ENCODE results near the gene FGF4.

FGF4 gene

GRCh38 chr11:69807106-69807815 lies 32.1 kb upstream of the FGF4 start:
- DNase-seq = no peak

DNA sequence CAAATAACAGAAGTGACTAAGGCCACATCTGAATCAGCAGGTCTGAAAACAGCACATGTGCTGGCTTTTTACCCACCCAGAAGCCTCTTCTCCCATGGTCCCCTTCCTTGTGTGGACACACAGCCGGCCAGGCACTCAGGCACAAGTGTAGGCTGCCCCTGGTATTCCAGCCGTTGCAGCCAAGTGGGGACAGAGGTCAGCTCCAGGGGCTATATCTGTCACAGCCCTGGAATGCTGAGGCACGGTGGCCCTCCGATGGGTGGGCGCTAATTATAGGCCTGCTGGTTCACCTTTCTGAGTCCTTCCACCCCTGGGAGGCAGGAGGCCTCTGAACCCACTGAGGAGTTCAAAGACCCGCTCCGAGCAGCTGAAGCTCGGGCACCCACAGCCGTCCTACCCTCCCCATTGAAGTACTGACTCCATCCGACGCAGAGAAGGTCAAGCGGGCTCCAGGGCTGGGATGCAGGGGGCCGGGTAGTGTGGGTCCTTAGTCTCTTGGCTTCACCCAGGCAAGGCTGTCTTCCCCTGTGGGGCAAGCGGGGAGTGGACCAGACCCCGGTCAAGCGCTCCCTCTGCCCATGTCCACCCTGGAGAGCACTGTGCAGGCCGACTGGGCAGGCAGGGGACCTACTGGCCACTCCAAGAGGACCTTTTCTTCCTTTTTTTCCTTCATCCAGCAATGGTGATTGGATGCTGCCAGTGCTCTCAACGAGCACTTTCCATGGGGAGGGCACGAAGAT lies 29.8 kb upstream of the FGF4 start:
- DNase-seq = no peak

DNA sequence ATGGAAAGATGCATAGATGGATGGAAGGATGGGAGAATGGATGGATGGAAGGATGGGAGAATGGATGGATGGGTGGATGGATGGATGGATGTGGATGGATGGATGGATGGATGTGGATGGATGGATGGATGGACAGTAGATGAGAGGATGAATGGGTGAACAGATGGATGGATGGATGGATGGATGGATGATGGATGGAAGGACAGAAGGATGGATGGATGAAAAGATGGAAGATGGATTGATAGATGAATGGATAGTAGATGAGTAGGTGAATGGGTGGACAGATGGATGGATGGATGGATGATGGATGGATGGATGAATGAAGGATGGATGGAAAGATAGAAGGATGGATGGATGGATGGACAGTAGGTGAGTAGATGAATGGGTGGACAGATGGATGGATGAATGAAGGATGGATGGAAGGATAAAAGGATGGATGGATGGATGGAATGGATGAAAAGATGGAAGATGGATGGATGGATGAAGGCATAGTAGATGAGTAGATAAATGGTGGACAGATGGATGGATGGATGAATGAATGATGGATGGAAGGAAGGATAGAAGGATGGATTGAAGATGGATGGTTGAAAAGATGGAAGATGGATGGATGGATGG lies 28.6 kb upstream of the FGF4 start:
- no peak for DNase-seq

GRCh38 chr11:69803022-69803421 lies 27.9 kb upstream of the FGF4 start:
- DNase-seq = no peak

GRCh38 chr11:69802590-69802989 lies 27.4 kb upstream of the FGF4 start:
- no peak for DNase-seq

DNA sequence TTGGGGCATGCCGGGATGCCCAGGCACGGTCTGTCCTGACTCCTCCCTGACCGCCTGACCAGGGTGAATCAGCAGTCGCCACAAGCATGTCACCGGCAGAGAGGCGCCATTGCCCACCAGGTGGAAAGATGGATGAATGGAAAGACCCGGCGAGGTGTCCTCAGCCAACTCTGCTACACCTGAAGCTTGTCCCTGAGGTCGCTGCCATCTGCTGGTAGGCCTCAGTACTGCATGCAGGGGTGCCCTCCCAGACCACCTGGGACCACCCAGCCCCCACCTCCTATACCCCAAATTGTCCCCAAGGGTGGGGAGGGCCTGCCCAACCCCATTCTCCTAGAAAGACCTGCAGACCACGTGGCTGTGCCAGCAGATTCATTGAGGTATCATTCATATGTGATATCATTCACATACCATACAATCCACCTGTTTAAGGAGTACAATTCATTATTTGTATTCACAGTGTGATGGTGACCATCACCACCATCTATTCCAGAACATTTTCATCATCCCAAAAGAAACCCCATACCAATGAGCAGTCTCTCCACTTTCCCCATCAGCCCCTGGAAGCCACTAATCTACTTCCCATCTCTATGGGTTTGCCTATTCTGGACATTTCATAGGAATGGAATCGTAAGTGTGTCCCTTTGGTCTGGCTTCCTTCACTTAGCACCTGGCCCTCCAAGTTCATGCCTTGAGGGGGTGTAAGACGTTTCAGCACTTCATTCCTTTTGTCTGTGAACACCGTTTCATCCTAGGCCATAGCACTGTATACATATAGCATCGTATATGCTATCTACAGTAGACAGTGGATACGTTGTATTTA lies 26.6 kb upstream of the FGF4 start:
- DNase-seq = peak; percentile 44

GRCh38 chr11:69800278-69800677 lies 25.1 kb upstream of the FGF4 start:
- no peak for DNase-seq

- peak; percentile 28 for DNase-seq
These were observed 24.4 kb upstream of the FGF4 start for GRCh38 chr11:69799582-69799981.

DNA sequence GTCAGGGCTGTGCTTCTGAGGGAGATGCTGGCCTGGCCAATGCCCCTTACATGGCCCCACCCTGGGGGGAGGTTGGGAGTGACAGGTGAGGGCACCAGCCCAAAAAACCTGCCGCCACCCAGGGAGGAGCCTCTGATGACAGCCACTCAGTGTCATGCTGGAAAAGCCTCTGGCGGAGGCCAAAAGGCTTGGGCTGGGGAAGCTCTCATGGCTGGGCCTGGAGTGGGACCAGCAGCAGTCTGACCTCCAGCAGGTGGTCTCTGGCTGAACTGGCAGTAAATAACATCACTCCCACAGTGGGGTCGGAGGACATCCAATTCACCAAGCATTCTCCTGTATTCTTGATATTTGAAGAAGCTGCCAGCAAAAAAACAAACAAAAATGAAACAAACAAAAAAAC lies 24.0 kb upstream of the FGF4 start:
- DNase-seq = no peak

GRCh38 chr11:69797737-69798528 lies 22.8 kb upstream of the FGF4 start:
- DNase-seq = no peak

DNA sequence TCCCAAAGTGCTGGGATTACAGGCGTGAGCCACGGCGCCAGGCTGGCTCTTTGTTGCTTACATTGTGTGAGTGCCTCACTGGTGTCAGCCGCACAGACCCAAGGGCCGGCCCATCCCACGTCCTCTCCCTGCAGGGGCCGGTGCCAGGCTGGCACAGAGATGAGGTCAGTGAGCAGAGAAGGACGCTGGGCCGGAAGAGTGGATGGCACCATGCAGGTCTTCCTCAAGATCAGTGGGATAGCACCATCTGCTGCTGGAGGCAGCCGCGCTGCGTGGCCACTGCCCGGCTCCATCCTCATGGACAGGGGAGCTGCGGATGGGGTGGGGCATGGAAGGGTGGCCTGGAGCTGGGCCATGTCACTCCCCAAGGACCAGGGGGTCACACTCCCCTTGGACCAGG lies 22.0 kb upstream of the FGF4 start:
- DNase-seq = no peak

DNA sequence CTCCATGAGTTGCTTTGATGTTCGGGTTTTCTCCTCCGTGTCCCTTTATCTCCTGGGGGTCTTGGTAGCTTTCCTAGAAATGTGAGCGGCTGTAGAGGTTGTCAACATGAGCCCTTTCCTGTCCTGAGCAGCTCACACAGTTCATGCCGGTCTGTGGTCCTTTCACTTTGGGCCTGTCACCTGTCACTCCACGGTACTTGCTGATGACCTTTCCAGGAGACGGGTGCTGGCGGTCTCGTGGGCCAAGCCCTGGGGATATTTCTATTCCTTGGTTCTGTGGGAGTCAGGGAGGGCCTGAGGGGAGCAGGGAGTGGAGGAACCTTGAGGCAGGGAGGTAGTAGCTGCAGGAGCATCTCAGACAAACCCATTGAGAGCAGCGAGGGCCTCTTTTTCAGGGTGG lies 20.9 kb upstream of the FGF4 start:
- DNase-seq = no peak

DNA sequence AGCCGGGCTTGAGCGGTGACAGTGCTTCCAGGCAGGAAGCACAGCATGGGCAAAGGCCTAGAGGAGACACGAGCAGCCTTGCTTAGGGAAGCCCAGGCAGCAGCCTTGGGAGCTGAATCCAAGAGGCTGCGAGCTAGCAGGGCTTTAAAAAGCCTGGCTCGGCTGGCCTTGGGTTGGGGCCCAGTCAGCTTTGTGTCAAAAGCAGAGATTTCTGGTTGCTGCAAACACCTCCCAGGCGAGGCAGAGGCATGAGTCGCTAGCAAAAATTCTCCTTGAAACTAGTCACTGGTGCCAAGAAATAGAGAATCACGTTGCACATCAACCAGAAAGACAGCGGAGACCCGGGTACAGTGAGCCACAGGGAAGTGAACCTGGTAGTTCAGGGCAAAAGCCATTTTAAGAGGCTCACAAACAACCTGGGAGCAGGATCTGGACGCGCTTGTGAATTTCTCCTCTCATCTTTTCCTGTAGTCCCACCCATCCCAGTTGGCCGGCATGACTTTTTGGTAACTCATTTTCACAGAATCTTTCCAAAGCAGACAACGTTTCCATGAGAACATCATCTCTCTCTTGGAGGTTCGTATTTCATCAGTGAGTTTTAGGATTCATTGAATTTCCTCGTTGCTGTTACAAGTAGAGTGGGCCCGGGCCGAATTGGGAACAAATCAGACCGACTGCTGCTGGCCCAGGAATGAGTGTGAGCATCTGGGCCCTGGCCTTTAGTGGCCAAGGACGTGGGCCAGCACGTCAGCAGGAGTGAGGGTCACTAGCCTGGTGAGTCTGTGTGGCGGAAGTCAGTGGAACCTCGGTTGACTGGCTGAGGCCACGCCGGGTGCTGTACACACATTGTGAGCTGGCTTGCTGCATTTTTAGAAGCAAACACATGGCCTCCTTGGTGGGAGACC lies 16.4 kb upstream of the FGF4 start:
- no peak for DNase-seq

DNA sequence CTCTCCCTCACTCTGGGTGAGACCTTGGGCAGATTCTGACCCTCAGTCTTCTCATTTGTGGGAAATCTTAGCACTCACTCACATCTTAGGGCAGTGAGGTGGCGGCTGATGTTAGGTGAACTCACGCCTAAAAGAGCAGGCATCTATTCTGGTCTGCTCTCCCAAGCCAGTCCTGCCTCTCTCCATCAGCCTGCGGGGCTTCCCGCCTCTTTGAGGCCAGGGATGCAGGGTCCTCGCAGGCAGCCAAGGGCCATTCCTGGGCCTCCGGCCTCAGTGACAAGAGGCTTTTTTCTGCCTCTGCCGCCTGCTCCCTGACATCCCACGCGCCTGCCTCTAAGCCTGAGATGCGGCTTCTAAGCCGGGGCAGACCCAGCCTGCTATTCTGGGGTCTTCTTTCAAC lies 13.8 kb upstream of the FGF4 start:
- DNase-seq = no peak

- DNase-seq = no peak
These were observed 12.8 kb upstream of the FGF4 start for GRCh38 chr11:69787906-69788305.

- DNase-seq = no peak
These were observed 12.3 kb upstream of the FGF4 start for GRCh38 chr11:69787457-69787856.

DNA sequence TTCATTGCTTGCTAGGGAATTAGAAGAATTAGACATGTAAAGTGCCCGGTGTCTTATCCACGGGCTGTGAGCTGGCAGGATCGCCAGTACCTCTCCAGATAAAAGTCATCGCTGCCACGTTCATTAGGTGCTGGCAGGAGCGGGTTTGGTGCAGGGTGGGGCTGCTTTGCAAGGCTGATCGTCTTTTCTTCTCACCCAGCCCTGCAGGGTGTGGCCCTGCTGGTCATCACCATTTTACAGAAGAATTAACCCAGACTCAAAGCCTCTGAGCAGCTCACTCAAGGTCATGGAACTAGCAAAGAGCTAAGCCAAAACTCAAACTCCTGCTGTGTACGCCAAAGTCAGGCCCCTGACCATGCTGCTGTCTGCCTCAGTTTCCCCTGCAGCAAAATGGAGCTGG lies 6.1 kb upstream of the FGF4 start:
- no peak for DNase-seq

- DNase-seq = no peak
These were observed 3.2 kb upstream of the FGF4 start for GRCh38 chr11:69778373-69778772.

GRCh38 chr11:69774354-69775162 lies 583 bp downstream of the FGF4 start:
- no peak for DNase-seq

DNA sequence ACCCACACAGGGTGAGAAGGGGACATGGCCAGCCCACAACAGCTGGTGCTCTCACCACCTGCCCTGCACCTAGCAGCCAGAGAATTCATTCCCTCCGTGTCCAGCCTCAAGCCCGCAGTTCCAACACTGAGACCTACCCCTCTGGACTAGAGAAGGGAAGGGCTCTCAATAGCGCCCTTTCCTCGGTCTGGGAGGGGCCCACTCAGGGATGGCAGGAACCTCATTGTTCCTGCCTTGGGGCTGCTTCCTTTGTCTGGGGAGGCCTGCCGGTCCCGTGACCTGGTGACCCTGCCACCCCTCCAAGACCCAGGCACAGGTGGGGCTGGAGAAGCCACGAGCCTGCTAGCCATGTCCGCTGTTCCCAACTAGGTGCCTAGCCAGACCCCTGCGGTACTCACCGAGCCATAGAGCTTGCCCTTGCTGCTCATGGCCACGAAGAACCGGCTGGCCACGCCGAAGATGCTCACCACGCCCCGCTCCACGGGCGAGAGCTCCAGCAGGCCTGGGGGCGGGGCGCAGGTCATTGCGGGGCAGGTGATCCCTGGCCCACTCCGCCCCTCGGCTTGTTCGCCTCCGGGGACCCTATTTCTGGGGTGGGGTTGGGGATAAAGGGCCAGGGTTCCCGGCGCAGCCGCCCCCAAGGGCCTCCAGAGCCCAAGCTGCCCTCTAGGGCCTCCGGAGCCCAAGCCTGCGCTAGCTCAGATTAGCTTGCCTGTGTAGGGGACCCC lies 1.4 kb downstream of the FGF4 start:
- no peak for DNase-seq

All from DMS53 (cell line).